DMS53 (cell line): ENCODE data around the gene APLNR.

Experiments used
- DNase-seq: peaks from one replicate; lab custom pipeline; 2025; lab: John Stamatoyannopoulos, UW

Gene APLNR

GRCh38 chr11:57251491-57252104, 14.5 kb upstream of the APLNR start:
- no peak for DNase-seq

GRCh38 chr11:57251037-57251436, 14.0 kb upstream of the APLNR start:
- DNase-seq, result no peak

DNA sequence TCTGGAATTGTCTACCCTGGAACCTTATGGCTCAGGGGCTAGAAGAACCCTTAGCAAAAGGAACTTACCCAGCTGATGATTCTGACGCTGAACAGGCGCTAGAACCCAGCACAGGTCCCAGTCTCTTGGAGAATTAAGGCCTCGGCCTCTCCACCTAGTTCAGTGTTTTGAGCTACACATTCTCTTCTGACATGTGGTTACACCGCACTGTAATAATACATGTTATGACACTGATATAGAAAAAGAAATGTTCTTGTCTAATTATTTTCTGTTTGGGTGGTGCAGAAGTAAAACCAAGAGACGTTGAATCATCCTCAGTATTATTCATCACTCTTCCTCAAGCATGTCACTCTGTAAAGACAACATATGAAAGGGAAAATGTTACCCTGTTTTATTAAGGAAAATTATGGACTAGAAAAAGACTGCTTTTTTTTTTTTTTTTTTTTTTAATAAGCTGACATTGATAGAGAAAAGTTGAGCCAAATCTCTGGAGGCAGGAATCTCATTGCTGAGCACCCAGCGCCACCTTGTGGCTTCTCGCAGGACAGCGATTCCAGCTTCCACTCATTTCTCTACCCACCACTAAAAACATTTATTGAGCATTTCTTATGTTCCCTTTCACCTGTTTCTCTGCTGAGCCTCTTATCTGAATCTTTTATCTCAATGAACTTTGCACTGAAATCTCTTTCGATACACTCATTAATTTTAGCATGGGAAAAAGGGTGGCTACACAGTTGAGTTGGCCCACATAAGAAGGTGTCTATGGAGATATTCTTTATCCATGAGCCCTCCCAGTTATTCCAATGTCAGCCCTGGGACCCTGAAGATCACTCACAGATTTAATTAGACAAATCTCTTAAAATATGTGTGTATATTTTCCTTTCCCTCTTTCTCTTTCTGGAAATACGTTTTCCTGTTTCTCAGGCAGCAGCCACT, 12.6 kb upstream of the APLNR start:
- DNase-seq, result peak; percentile 51

- DNase-seq, result peak; percentile 55
These were observed 11.8 kb upstream of the APLNR start for GRCh38 chr11:57248780-57249383.

- no peak for DNase-seq
These were observed 7.9 kb upstream of the APLNR start for GRCh38 chr11:57244911-57245310.

DNA sequence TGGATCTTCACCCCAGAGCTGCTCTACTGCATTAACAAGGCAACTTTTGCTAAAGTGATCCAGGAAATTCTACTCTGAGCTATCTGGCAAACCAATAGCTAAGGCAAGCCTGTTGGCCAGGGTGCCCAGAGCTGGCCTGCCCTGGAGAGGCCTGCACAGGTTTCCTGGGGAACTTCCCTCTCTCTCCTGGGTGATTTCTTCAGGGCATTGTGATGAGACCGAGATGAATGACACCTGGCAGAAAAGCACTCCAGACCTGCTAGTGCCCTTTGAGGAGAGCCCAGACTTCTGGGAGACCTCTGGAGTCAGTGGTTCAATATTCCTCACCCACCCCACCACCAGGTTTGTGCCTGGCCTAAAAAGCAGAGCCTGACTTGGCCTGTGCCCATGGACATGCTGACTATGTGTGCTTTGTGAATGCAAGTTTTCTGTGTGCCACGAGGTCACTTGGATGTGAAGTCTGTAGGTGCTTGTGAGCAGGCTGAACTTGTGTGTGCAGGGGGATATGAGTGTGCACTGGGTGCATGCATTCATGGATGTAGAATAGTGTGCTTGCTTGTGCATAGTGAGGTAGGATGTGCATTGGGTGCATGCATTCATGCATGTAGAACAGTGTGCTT, 4.4 kb upstream of the APLNR start:
- no peak for DNase-seq

DNA sequence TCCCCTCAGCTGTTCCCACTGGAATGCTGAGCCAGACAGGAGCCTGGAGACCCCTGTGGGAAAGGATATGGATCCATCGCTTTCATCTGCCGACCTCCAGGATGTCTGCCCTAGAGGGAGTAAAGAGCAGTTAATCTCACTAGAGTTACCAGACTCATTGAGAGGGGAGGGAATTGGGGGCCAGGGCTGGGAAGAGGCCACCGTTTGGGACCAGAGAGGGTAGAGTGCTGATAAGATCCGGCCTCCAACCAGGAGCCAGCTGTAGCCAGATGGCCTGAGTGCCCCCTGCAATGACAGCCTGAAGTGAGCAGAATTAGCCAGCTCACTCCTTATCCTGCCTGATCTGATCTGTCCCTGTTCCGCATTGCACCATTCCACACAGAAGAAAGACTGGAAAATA, 3.7 kb upstream of the APLNR start:
- no peak for DNase-seq

GRCh38 chr11:57240007-57240406, 3.0 kb upstream of the APLNR start:
- no peak for DNase-seq

DNA sequence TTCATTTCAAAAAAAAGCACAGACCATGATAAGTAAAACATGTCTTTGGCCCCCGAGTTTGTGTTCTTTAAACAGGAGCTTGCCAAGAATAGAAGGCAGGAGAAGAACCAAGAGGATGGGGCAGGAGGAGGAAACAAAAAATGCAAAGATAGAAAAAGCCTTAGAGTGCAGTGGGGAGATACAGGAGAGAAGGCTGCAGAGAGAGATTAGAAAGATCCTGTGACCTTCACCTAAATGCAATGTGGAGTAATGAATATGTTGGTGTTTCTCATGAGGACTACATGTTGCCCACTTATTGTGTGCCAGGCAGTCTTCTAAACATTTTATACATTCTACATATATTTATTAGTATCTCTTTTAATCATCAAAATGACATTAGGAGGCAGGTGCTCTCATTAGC, 2.3 kb upstream of the APLNR start:
- DNase-seq, result no peak

- no peak for DNase-seq
These were observed 1.0 kb downstream of the APLNR start for GRCh38 chr11:57235761-57236703.

DNA sequence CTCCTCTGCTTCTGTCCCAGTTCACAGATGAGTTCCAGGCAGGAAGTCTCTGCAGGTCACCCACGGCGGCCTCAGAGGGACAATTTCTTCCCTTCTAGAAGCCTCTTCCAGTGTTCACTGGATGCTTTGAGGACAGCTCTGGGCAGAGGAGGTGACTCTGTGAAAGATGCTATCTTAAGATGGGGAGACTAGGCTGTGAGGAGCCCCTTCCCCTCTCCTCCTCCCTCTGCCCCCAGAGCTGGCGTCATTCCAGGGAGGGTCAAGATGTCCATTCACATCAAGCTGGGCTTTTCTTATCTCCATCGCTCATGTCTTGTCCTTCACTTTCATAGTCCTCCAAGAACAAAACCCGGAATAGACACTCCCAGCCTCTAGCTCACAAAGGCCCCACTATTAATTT, 3.3 kb downstream of the APLNR start:
- DNase-seq, result no peak

DNA sequence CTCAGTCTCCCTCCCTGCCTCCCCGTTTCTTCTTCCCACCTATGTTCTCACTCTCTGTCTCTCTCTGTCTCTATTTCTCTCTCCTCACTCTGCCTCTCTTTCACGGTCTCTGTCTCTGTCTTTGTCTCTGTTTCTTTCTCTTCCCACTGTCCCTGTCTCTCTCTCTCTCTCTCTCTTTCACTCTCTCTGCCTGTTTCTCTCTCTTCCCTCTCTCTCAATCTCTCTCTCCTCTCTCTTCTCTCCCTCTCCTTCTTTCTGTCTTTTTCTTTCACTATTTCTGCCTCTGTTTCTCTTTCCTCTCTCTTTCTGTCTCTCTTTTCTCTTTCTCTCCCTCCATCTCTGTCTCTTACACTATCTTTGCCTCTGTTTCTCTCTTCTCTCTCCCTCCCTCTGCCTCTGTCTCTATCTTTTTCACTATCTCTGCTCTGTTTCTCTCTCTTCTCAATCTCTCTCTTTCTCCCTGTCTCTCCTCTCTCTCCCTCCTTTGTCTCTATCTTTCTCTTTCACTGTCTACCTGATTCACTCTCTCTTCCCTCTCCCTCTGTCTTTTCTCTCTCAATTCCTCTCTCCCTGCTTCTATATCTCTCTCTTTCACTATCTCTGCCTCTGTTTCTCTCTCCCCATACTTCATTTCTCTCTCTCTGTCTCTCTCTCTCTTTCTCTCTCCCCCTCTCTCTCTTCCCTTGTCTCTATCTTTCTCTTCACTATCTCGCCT, 5.4 kb downstream of the APLNR start:
- DNase-seq, result no peak

- DNase-seq, result no peak
These were observed 6.1 kb downstream of the APLNR start for GRCh38 chr11:57230791-57231538.

DNA sequence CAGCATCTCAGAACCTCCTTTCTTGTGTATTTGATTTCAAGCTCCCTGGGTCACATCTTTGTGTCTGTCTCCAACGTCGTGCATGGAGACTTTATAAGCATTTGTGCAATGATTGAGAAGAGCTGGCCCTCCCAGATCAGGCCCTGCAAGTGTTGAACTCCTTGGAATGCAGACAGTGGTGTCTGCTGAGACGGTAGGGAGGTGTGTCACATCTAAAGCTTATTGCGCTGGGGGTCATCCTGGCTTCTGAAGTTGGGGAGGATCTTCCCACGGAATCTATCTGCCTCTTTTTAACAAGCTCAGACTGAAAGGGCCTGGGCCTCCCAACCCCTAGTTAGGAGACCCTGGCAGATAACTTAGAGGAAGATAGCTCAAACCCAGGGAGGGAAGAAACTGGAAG, 6.7 kb downstream of the APLNR start:
- no peak for DNase-seq

- DNase-seq, result no peak
These were observed 8.4 kb downstream of the APLNR start for GRCh38 chr11:57228600-57228999.

DNA sequence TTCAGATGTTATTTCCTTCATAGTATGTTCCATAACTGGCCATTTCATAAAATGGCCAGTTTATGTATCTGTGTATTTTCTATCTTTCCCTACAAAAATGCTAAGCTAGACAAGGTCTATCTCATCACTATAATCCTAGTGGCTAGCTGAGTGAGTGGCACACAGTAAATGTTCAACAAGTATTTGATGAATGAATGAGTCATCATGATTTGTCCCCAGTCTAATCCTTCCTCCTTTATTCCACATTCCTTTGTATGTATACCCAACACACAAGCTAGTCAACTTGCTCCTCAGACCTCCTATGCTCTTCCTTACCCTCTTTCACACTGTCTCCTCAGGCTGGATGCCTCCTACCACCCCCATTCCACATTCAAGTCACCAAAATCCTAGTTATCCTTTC, 12.5 kb downstream of the APLNR start:
- peak; percentile 23 for DNase-seq

GRCh38 chr11:57224128-57224527, 12.9 kb downstream of the APLNR start:
- no peak for DNase-seq

GRCh38 chr11:57223601-57224000, 13.4 kb downstream of the APLNR start:
- DNase-seq, result no peak

GRCh38 chr11:57222239-57222638, 14.8 kb downstream of the APLNR start:
- no peak for DNase-seq

DNA sequence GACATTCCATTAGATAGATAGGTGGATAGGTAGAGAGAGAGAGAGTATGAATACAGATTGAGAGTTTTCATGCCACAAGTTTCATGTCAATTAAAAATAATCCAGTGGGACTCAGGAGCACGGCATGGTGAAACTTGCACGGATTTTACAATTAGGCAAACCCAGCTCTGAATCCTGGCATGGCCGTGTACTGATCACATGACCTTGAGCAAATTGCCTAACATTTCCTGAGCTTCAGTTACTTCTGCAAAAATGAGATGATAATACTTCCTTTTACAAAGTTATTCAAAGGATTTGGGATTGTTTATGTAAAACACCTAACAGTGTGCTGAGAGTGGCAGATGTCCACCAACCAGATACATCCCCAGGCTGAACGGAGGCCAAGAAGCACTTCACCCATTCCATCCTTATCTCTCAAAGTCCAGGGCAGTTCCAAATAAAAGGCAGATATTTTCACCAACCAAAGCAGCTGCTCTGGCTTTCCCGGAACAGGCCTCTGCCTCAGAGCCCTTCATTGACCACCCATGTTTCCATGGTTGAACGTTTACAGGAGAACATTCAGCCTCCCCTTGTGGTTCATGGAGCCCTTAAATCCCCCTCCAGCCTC, 17.9 kb downstream of the APLNR start:
- no peak for DNase-seq
